Measurements from ENCODE around the gene PLS1.

Gene PLS1

DNA sequence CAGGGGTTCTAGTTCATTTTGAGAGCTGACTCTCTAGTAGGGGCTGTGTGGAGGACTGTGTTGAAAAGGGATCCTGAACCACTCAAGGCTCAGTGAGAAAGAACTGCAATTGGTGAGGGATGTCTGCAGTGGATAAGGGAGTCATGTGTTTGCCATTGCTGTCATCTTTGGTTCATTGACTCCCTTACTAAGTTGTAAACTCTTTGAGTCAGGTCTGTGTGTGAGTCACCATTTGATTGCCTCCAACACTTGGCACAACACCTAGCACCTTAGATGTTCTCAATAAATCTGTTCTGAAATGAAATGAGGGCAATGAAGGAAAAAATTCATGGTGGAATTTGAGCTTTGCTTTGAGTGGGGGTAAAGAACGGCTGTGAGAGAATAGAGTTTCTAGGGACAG, 51.7 kb downstream of the PLS1 start:
- DNase-seq (ENCODE audit: extremely low read depth, low read depth), result no peak
- no peak overlapping the region for H3K4me3 ChIP-seq (replicated peaks; ENCODE audit: low read depth, low read length)
- TF ChIP-seq, protein P1, sequence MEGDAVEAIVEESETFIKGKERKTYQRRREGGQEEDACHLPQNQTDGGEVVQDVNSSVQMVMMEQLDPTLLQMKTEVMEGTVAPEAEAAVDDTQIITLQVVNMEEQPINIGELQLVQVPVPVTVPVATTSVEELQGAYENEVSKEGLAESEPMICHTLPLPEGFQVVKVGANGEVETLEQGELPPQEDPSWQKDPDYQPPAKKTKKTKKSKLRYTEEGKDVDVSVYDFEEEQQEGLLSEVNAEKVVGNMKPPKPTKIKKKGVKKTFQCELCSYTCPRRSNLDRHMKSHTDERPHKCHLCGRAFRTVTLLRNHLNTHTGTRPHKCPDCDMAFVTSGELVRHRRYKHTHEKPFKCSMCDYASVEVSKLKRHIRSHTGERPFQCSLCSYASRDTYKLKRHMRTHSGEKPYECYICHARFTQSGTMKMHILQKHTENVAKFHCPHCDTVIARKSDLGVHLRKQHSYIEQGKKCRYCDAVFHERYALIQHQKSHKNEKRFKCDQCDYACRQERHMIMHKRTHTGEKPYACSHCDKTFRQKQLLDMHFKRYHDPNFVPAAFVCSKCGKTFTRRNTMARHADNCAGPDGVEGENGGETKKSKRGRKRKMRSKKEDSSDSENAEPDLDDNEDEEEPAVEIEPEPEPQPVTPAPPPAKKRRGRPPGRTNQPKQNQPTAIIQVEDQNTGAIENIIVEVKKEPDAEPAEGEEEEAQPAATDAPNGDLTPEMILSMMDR (IDR thresholded peaks at IDR 0.05; ENCODE audit: low read depth, low read length, missing control alignments), result no peak

DNA sequence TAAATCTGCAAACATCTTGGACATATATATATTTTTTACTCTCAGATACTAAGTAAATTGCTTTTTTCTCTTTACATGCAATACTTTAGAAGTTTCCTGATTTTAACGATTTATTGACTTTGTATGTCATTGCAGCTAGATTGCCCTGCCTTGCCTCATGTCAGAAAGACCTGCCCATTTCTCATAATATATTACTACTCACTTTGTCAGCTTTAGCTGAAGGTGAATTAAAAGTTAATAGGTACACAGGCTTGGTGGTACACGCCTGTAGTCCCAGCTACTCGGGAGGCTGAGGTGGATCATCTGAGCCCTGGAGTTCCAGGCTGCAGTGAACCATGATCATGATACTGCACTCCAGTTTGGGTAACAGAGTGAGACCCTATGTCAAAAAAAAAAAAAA, 52.8 kb downstream of the PLS1 start:
- no peak for DNase-seq (ENCODE audit: extremely low read depth, low read depth)
- TF ChIP-seq, protein P1 (IDR thresholded peaks at IDR 0.05; ENCODE audit: low read depth, low read length, missing control alignments), result no peak
- H3K4me3 ChIP-seq (replicated peaks; ENCODE audit: low read depth, low read length), result no peak overlapping the region

DNA sequence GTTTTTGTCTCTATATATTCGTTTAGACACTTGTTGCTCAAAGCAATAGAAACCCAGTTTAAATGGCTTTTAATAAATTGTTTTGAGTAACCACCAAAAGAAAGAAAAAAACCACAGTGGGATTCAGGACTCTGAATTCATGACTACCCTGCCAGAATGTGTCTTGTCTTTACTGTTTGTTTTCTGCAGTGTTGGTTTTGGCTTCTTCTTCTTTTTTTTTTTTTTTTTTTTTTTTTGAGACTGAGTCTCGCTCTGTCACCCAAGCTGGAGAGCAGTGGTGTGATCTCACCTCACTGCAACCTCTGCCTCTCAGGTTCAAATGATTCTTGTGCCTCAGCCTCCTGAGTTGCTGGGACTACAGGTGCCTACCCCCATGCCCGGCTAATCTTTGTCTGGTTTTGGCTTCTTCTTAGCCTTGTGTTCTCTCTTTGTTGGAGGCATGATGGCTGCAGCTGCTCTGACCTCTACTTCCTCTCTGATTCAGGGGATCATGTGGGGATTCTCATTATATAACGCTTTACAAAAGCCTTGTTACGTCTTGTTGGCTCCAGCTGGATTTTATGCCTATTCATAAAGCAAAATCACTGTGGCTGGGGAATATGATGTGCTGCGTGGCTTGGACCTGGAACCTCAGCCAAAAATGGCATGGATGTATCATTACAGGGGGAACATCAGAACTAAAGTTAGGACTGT, 54.0 kb downstream of the PLS1 start:
- no peak for DNase-seq (ENCODE audit: extremely low read depth, low read depth)
- TF ChIP-seq, protein P1 (IDR thresholded peaks at IDR 0.05; ENCODE audit: low read depth, low read length, missing control alignments), result no peak

DNA sequence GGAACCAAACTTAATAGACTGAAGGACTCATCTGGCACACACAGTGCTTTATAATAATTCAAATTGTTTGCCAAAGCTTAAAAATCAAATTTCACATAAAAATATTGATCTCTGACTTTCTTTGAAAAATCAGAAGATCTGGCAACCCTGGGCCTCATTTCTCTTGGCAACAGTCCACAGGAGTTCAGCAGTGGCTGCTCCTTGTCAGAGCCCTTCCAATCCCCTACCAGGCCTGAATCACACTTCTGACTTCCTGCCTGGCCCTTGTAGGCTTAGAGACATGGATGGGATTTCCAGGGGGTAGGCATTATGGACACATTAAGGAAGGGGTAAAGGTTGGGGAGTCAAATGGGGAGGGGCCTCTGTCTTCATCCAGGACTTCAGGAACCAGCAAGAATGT, 55.5 kb downstream of the PLS1 start:
- H3K4me3 ChIP-seq (replicated peaks; ENCODE audit: low read depth, low read length), result no peak overlapping the region
- DNase-seq (ENCODE audit: extremely low read depth, low read depth), result no peak
- TF ChIP-seq, protein P1 (IDR thresholded peaks at IDR 0.05; ENCODE audit: low read depth, low read length, missing control alignments), result no peak

More for the DNA sequence above, 54.0 kb downstream of the PLS1 start:
- H3K4me3 ChIP-seq (replicated peaks; ENCODE audit: low read depth, low read length), result no peak overlapping the region

DNA sequence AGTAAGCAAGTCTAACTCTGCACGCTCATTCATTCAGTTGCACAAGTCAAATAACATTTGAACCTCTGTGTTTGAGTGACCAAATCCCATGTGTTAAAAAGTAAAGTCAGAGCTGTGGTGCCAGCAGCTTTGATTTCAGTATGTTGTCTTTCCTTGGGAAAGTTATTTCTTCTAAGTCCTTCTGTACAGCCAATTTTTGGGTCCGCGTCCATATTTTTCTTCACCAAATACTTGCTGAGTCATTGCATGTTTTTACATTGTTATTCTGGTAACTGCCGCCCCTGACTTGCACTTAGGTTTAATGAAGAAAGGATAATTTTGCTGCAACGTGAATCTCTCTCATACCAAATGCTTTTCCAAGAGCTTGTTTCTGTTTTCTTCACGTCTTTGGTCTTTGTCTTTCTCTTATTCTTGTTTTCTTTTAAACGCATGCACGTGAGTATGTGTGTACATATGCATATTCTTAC, 56.7 kb downstream of the PLS1 start:
- DNase-seq (ENCODE audit: extremely low read depth, low read depth), result no peak
- no peak overlapping the region for H3K4me3 ChIP-seq (replicated peaks; ENCODE audit: low read depth, low read length)
- TF ChIP-seq, protein P1 (IDR thresholded peaks at IDR 0.05; ENCODE audit: low read depth, low read length, missing control alignments), result no peak

DNA sequence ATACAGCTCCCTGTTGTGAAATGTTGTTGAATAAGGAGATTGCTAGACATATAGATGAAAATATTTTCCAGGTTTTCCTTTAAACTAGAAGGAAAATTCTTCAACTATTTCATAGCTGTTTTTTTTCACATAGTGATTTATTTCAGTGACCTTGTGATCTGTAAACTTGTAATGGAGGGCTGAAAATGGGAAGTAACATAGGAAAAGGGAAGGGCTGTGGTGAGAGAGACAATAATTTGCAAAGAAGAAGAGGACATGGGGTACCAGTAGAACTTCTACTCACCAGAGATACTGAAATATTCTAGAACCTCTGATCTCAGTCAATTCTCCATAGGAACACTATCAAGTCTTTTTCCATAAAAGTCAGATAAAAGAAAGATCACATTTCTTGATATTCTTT, 60.4 kb downstream of the PLS1 start:
- H3K4me3 ChIP-seq (replicated peaks; ENCODE audit: low read depth, low read length), result no peak overlapping the region
- DNase-seq (ENCODE audit: extremely low read depth, low read depth), result no peak
- TF ChIP-seq, protein P1 (IDR thresholded peaks at IDR 0.05; ENCODE audit: low read depth, low read length, missing control alignments), result no peak

DNA sequence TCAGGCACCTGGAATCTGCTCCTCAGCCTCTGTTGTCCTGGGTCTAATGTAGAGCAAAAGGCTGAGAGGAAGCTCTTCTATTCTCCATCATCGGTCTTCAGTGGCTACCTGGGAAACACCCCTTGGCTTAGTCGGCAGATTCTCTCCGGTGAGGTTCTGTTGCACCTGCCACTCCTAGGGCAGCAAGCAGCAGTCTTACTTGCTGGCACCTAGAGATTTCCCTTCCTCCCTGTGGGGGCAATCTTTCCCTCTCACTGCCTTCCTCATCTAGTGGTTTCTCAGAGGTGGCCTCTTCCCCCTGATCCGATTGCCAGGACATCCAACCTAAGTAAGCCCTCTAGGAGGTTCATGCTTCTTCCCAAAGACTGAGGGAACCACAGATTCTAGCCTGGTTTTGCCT, 60.8 kb downstream of the PLS1 start:
- TF ChIP-seq, protein P1 (IDR thresholded peaks at IDR 0.05; ENCODE audit: low read depth, low read length, missing control alignments), result no peak
- DNase-seq (ENCODE audit: extremely low read depth, low read depth), result no peak
- H3K4me3 ChIP-seq (replicated peaks; ENCODE audit: low read depth, low read length), result no peak overlapping the region
